Measurements from ENCODE around the gene SPDEF.

SPDEF gene

GRCh38 chr6:34515473-34516387, 40.4 kb downstream of the SPDEF start:
- Histone ChIP-seq H3K27me3 (ENCODE audit: low read depth, low read length) (no peaks in the 10 kb centered on the region), H3K4me3 (ENCODE audit: low read depth in 1 of 2, low read length in 2 of 2) (no peak overlapping the region), H3K27ac (ENCODE audit: low read length) (no peak overlapping the region), H3K36me3 (ENCODE audit: control insufficient read depth in 1 of 2, insufficient read depth in 2 of 2, low read length in 2 of 2) (no peaks in the 10 kb centered on the region), H3K9me3 (ENCODE audit: control insufficient read depth in 1 of 2, low read length in 2 of 2) (no peaks in the 10 kb centered on the region), H3K4me1 (ENCODE audit: control insufficient read depth in 1 of 2, insufficient read depth in 2 of 2, low read length in 2 of 2) (no peaks in the 10 kb centered on the region)

GRCh38 chr6:34514593-34515472, 41.3 kb downstream of the SPDEF start:
- no peak overlapping the region for H3K4me3 ChIP-seq (ENCODE audit: low read depth in 1 of 2, low read length in 2 of 2)
- no peaks in the 10 kb centered on the region for H3K36me3 ChIP-seq (ENCODE audit: control insufficient read depth in 1 of 2, insufficient read depth in 2 of 2, low read length in 2 of 2)
- no peak overlapping the region for H3K27ac ChIP-seq (ENCODE audit: low read length)
- H3K27me3 ChIP-seq (ENCODE audit: low read depth, low read length) = no peaks in the 10 kb centered on the region
- H3K4me1 ChIP-seq (ENCODE audit: control insufficient read depth in 1 of 2, insufficient read depth in 2 of 2, low read length in 2 of 2) = no peaks in the 10 kb centered on the region
- peaks cover 0 to 2% of the 10 kb centered on the region in 2 donors for H3K9me3 ChIP-seq (ENCODE audit: control insufficient read depth in 1 of 2, low read length in 2 of 2)

- Histone ChIP-seq H3K4me1 (ENCODE audit: control insufficient read depth in 1 of 2, insufficient read depth in 2 of 2, low read length in 2 of 2) (no peaks in the 10 kb centered on the region), H3K36me3 (ENCODE audit: control insufficient read depth in 1 of 2, insufficient read depth in 2 of 2, low read length in 2 of 2) (no peaks in the 10 kb centered on the region), H3K27ac (ENCODE audit: low read length) (no peak overlapping the region), H3K4me3 (ENCODE audit: low read depth in 1 of 2, low read length in 2 of 2) (no peak overlapping the region), H3K9me3 (ENCODE audit: control insufficient read depth in 1 of 2, low read length in 2 of 2) (peaks cover 0 to 5% of the 10 kb centered on the region in 2 donors), H3K27me3 (ENCODE audit: low read depth, low read length) (no peaks in the 10 kb centered on the region)
Observed at GRCh38 chr6:34514112-34514511, 42.0 kb downstream of the SPDEF start.

GRCh38 chr6:34513646-34514045, 42.5 kb downstream of the SPDEF start:
- H3K36me3 ChIP-seq (ENCODE audit: control insufficient read depth in 1 of 2, insufficient read depth in 2 of 2, low read length in 2 of 2) = no peaks in the 10 kb centered on the region
- H3K4me3 ChIP-seq (ENCODE audit: low read depth in 1 of 2, low read length in 2 of 2) = no peak overlapping the region

GRCh38 chr6:34512738-34513115, 43.4 kb downstream of the SPDEF start:
- Histone ChIP-seq H3K27ac (ENCODE audit: low read length) (no peak overlapping the region), H3K36me3 (ENCODE audit: control insufficient read depth in 1 of 2, insufficient read depth in 2 of 2, low read length in 2 of 2) (no peaks in the 10 kb centered on the region), H3K9me3 (ENCODE audit: control insufficient read depth in 1 of 2, low read length in 2 of 2) (peaks cover 0 to 8% of the 10 kb centered on the region in 2 donors), H3K4me1 (ENCODE audit: control insufficient read depth in 1 of 2, insufficient read depth in 2 of 2, low read length in 2 of 2) (no peaks in the 10 kb centered on the region), H3K4me3 (ENCODE audit: low read depth in 1 of 2, low read length in 2 of 2) (no peak overlapping the region), H3K27me3 (ENCODE audit: low read depth, low read length) (no peaks in the 10 kb centered on the region)

More at GRCh38 chr6:34513646-34514045, 42.5 kb downstream of the SPDEF start:
- no peaks in the 10 kb centered on the region for H3K4me1 ChIP-seq (ENCODE audit: control insufficient read depth in 1 of 2, insufficient read depth in 2 of 2, low read length in 2 of 2)
- H3K9me3 ChIP-seq (ENCODE audit: control insufficient read depth in 1 of 2, low read length in 2 of 2) = peaks cover 0 to 8% of the 10 kb centered on the region in 2 donors
- no peaks in the 10 kb centered on the region for H3K27me3 ChIP-seq (ENCODE audit: low read depth, low read length)
- H3K27ac ChIP-seq (ENCODE audit: low read length) = no peak overlapping the region

GRCh38 chr6:34511915-34512737, 44.0 kb downstream of the SPDEF start:
- H3K4me1 ChIP-seq (ENCODE audit: control insufficient read depth in 1 of 2, insufficient read depth in 2 of 2, low read length in 2 of 2) = no peaks in the 10 kb centered on the region
- H3K36me3 ChIP-seq (ENCODE audit: control insufficient read depth in 1 of 2, insufficient read depth in 2 of 2, low read length in 2 of 2) = no peaks in the 10 kb centered on the region
- no peaks in the 10 kb centered on the region for H3K27me3 ChIP-seq (ENCODE audit: low read depth, low read length)
- H3K9me3 ChIP-seq (ENCODE audit: control insufficient read depth in 1 of 2, low read length in 2 of 2) = peaks cover 0 to 8% of the 10 kb centered on the region in 2 donors
- H3K4me3 ChIP-seq (ENCODE audit: low read depth in 1 of 2, low read length in 2 of 2) = no peak overlapping the region
- H3K27ac ChIP-seq (ENCODE audit: low read length) = no peak overlapping the region

GRCh38 chr6:34511214-34511914, 44.8 kb downstream of the SPDEF start:
- Histone ChIP-seq H3K27ac (ENCODE audit: low read length) (no peak overlapping the region), H3K27me3 (ENCODE audit: low read depth, low read length) (no peaks in the 10 kb centered on the region), H3K4me1 (ENCODE audit: control insufficient read depth in 1 of 2, insufficient read depth in 2 of 2, low read length in 2 of 2) (no peaks in the 10 kb centered on the region)

GRCh38 chr6:34510299-34510698, 45.8 kb downstream of the SPDEF start:
- Histone ChIP-seq H3K4me3 (ENCODE audit: low read depth in 1 of 2, low read length in 2 of 2) (no peak overlapping the region), H3K4me1 (ENCODE audit: control insufficient read depth in 1 of 2, insufficient read depth in 2 of 2, low read length in 2 of 2) (no peaks in the 10 kb centered on the region), H3K27me3 (ENCODE audit: low read depth, low read length) (no peaks in the 10 kb centered on the region), H3K36me3 (ENCODE audit: control insufficient read depth in 1 of 2, insufficient read depth in 2 of 2, low read length in 2 of 2) (no peaks in the 10 kb centered on the region), H3K27ac (ENCODE audit: low read length) (no peak overlapping the region), H3K9me3 (ENCODE audit: control insufficient read depth in 1 of 2, low read length in 2 of 2) (peaks cover 0 to 8% of the 10 kb centered on the region in 2 donors)

More at GRCh38 chr6:34511214-34511914, 44.8 kb downstream of the SPDEF start:
- H3K9me3 ChIP-seq (ENCODE audit: control insufficient read depth in 1 of 2, low read length in 2 of 2) = peaks cover 0 to 8% of the 10 kb centered on the region in 2 donors
- no peaks in the 10 kb centered on the region for H3K36me3 ChIP-seq (ENCODE audit: control insufficient read depth in 1 of 2, insufficient read depth in 2 of 2, low read length in 2 of 2)
- H3K4me3 ChIP-seq (ENCODE audit: low read depth in 1 of 2, low read length in 2 of 2) = no peak overlapping the region

- Histone ChIP-seq H3K4me3 (ENCODE audit: low read depth in 1 of 2, low read length in 2 of 2) (no peak overlapping the region), H3K27ac (ENCODE audit: low read length) (no peak overlapping the region), H3K27me3 (ENCODE audit: low read depth, low read length) (no peaks in the 10 kb centered on the region), H3K4me1 (ENCODE audit: control insufficient read depth in 1 of 2, insufficient read depth in 2 of 2, low read length in 2 of 2) (no peaks in the 10 kb centered on the region), H3K9me3 (ENCODE audit: control insufficient read depth in 1 of 2, low read length in 2 of 2) (peaks cover 0 to 8% of the 10 kb centered on the region in 2 donors), H3K36me3 (ENCODE audit: control insufficient read depth in 1 of 2, insufficient read depth in 2 of 2, low read length in 2 of 2) (no peaks in the 10 kb centered on the region)
Observed at GRCh38 chr6:34509782-34510181, 46.3 kb downstream of the SPDEF start.

GRCh38 chr6:34508425-34508824, 47.7 kb downstream of the SPDEF start:
- Histone ChIP-seq H3K9me3 (ENCODE audit: control insufficient read depth in 1 of 2, low read length in 2 of 2) (peaks cover 0 to 8% of the 10 kb centered on the region in 2 donors), H3K4me3 (ENCODE audit: low read depth in 1 of 2, low read length in 2 of 2) (no peak overlapping the region), H3K36me3 (ENCODE audit: control insufficient read depth in 1 of 2, insufficient read depth in 2 of 2, low read length in 2 of 2) (no peaks in the 10 kb centered on the region), H3K27ac (ENCODE audit: low read length) (no peak overlapping the region), H3K4me1 (ENCODE audit: control insufficient read depth in 1 of 2, insufficient read depth in 2 of 2, low read length in 2 of 2) (no peaks in the 10 kb centered on the region), H3K27me3 (ENCODE audit: low read depth, low read length) (no peaks in the 10 kb centered on the region)
